Sigmoid colon (tissue), 4 donors: ENCODE data around the gene RANBP2.
"Not testable (repeated sequence)": the region's sequence is repeated elsewhere in the genome, so short reads cannot be mapped to it uniquely, and the experiment has no call there.

Source experiments
- CTCF ChIP-seq, 4 experiments: fragments of 450-650 bp in 3 of 4; fragments of 200-600 bp in 1 of 4; IDR thresholded peaks; one replicate each; pipeline ENCODE4 v1.5.1; 2016 to 2019; ENCODE audit warnings: antibody characterized with exemption in 4 of 4, mild to moderate bottlenecking in 3 of 4, moderate library complexity in 2 of 4
- EP300 ChIP-seq, 4 donors: sonication (generic); formaldehyde crosslinking; IDR thresholded peaks; one replicate each; pipeline ENCODE4 v1.6.1; 2017; ENCODE audit warnings: antibody characterized with exemption in 4 of 4
- POLR2A ChIP-seq, 2 donors: fragments of 450-650 bp; IDR thresholded peaks; one replicate each; pipeline ENCODE4 v1.6.1; 2016; ENCODE audit warnings: antibody characterized with exemption in 2 of 2, mild to moderate bottlenecking in 2 of 2, moderate library complexity in 2 of 2
- POLR2AphosphoS5 ChIP-seq, 4 donors: sonication (generic); formaldehyde crosslinking; IDR thresholded peaks; one replicate each; pipeline ENCODE4 v1.6.1; 2017; ENCODE audit warnings: antibody characterized with exemption in 4 of 4

- not testable (repeated sequence) for TF ChIP-seq POLR2A, POLR2AphosphoS5, CTCF, EP300 (IDR thresholded peaks at IDR 0.05)
Measured at GRCh38 chr2:108670282-108670681, 49.0 kb upstream of the RANBP2 start.
